Measurements from ENCODE around the gene USP40.

The USP40 gene

GRCh38 chr2:233438573-233439147 is 127.9 kb downstream of the USP40 start (continued):
- TF ChIP-seq ZNF513 (tag by site-specific recombination; IDR thresholded peaks at IDR 0.05) (no peak), MEIS1 (CRISPR knock-in tag; IDR thresholded peaks at IDR 0.05; ENCODE audit: borderline replicate concordance) (no peak), ZNF174 (tag by site-specific recombination; IDR thresholded peaks at IDR 0.05) (no peak), KLF9 (tag by site-specific recombination; IDR thresholded peaks at IDR 0.05; ENCODE audit: low read depth) (no peak), PRDM1 (tag by site-specific recombination; IDR thresholded peaks at IDR 0.05) (no peak)

GRCh38 chr2:233437439-233437955 is 129.1 kb downstream of the USP40 start:
- H3K4me3 ChIP-seq (ENCODE audit: low read depth, low read length) = no peak overlapping the region
- peak; percentile 24; the same call in 1 of the 2 replicates for TF ChIP-seq SCRT1 (tag by site-specific recombination; IDR thresholded peaks at IDR 0.05; ENCODE audit: borderline replicate concordance)
- no peak for TF ChIP-seq GLI2 (tag by site-specific recombination; IDR thresholded peaks at IDR 0.05; ENCODE audit: borderline replicate concordance, low read depth)
- TF ChIP-seq EGR2 (tag by site-specific recombination; IDR thresholded peaks at IDR 0.05; ENCODE audit: low read depth) = peak; percentile 35; the same call in 1 of the 2 replicates
- H3K9me3 ChIP-seq (ENCODE audit: control insufficient read depth, insufficient read depth, low read depth, low read length) = no peaks in the 10 kb centered on the region
- POLR2A ChIA-PET = no interaction called here
- no peak overlapping the region for H3K27ac ChIP-seq (ENCODE audit: extremely low read depth, low read depth, low read length)
- CTCF ChIA-PET = no interaction called here
- peaks cover 0 to 56% of the 10 kb centered on the region in 2 experiments; a peak in 1 of 3 replicates for H3K36me3 ChIP-seq (ENCODE audit: control insufficient read depth in 2 of 2, insufficient read depth in 1 of 2, low read length in 2 of 2)
- 0 out of 2 replicates have a peak, but pooled peaks cover 6% of the 10 kb centered on the region for H3K4me1 ChIP-seq (ENCODE audit: control insufficient read depth, insufficient read depth, low read length)

GRCh38 chr2:233436691-233437438 is 129.7 kb downstream of the USP40 start:
- Histone ChIP-seq H3K4me3 (ENCODE audit: low read depth, low read length) (no peak overlapping the region), H3K36me3 (ENCODE audit: control insufficient read depth in 2 of 2, insufficient read depth in 1 of 2, low read length in 2 of 2) (peaks cover 0 to 55% of the 10 kb centered on the region in 2 experiments; a peak in 1 of 3 replicates), H3K4me1 (ENCODE audit: control insufficient read depth, insufficient read depth, low read length) (0 out of 2 replicates have a peak, but pooled peaks cover 6% of the 10 kb centered on the region), H3K27ac (ENCODE audit: extremely low read depth, low read depth, low read length) (no peak overlapping the region), H3K9me3 (ENCODE audit: control insufficient read depth, insufficient read depth, low read depth, low read length) (no peaks in the 10 kb centered on the region)
- TF ChIP-seq ZNF2 (tag by site-specific recombination; IDR thresholded peaks at IDR 0.05) = no peak
- TF ChIP-seq ZSCAN4 (tag by site-specific recombination; IDR thresholded peaks at IDR 0.05) = no peak
- no peak for TF ChIP-seq MYNN (tag by site-specific recombination; IDR thresholded peaks at IDR 0.05; ENCODE audit: borderline replicate concordance)
- TF ChIP-seq ZNF140 (tag by site-specific recombination; IDR thresholded peaks at IDR 0.05) = no peak
- no peak for TF ChIP-seq ZNF266 (tag by site-specific recombination; IDR thresholded peaks at IDR 0.05; ENCODE audit: low read depth)
- no peak for TF ChIP-seq ZNF433 (tag by site-specific recombination; IDR thresholded peaks at IDR 0.05; ENCODE audit: low read depth)
- ChIA-PET POLR2A (no interaction called here), CTCF (interaction anchor here (0.5 kb wide), 1 partner anchor 103 kb away, joined by 3 read pairs; no protein-coding TSS in a partner anchor)

- POLR2A ChIA-PET = no interaction called here
- H3K36me3 ChIP-seq (ENCODE audit: control insufficient read depth in 2 of 2, insufficient read depth in 1 of 2, low read length in 2 of 2) = peaks cover 0 to 48% of the 10 kb centered on the region in 2 experiments; a peak in 1 of 3 replicates
- TF ChIP-seq GLIS1 (tag by site-specific recombination; IDR thresholded peaks at IDR 0.05) = no peak
Observed at GRCh38 chr2:233436191-233436581, 130.4 kb downstream of the USP40 start.

More at GRCh38 chr2:233436191-233436581, 130.4 kb downstream of the USP40 start:
- Histone ChIP-seq H3K27ac (ENCODE audit: extremely low read depth, low read depth, low read length) (no peak overlapping the region), H3K9me3 (ENCODE audit: control insufficient read depth, insufficient read depth, low read depth, low read length) (no peaks in the 10 kb centered on the region), H3K4me3 (ENCODE audit: low read depth, low read length) (no peak overlapping the region), H3K4me1 (ENCODE audit: control insufficient read depth, insufficient read depth, low read length) (0 out of 2 replicates have a peak, but pooled peaks cover 6% of the 10 kb centered on the region)
- CTCF ChIA-PET = interaction anchor here (0.5 to 3.0 kb wide), 2 partner anchors 7 to 104 kb away, joined by 3 to 17 read pairs; no protein-coding TSS in a partner anchor

Data from HEK293 (cell line).